ENCODE data around the gene SPCS1.
A peak's percentile ranks its signal among the peaks of the same experiment; 100 is the strongest.
"Not testable (repeated sequence)": the region's sequence is repeated elsewhere in the genome, so short reads cannot be mapped to it uniquely, and the experiment has no call there.

SPCS1 gene

GRCh38 chr3:52705688-52706686 is at the start of gene SPCS1, which contains the start of gene GLT8D1:
Gene SPCS1, plus strand, starts transcription at chr3:52706106. Its CDS starts 141 bp downstream, at chr3:52706247.
Gene GLT8D1, minus strand, starts transcription at chr3:52705791. Its CDS starts 5,331 bp downstream, at chr3:52700460.
- peak; percentile 91 for DNase-seq

GRCh38 chr3:52660046-52660445 is 45.9 kb upstream of the SPCS1 start:
- DNase-seq, result no peak

GRCh38 chr3:52663098-52663497 is 42.8 kb upstream of the SPCS1 start:
- no peak for DNase-seq

- DNase-seq, result peak; percentile 37
Measured at GRCh38 chr3:52670621-52671521, 35.0 kb upstream of the SPCS1 start.

GRCh38 chr3:52671676-52672075 is 34.2 kb upstream of the SPCS1 start:
- DNase-seq, result no peak

- DNase-seq, result not testable (repeated sequence)
Measured at GRCh38 chr3:52676201-52676600, 29.7 kb upstream of the SPCS1 start.

- no peak for DNase-seq
Measured at GRCh38 chr3:52678265-52679198, 27.4 kb upstream of the SPCS1 start.

- DNase-seq, result no peak
Measured at GRCh38 chr3:52679199-52679538, 26.7 kb upstream of the SPCS1 start.

GRCh38 chr3:52679811-52680210 is 26.1 kb upstream of the SPCS1 start:
- DNase-seq, result no peak

GRCh38 chr3:52681596-52681995 is 24.3 kb upstream of the SPCS1 start:
- no peak for DNase-seq

GRCh38 chr3:52682016-52682415 is 23.9 kb upstream of the SPCS1 start:
- DNase-seq, result no peak

- no peak for DNase-seq
Measured at GRCh38 chr3:52683611-52684010, 22.3 kb upstream of the SPCS1 start.

GRCh38 chr3:52684184-52684583 is 21.7 kb upstream of the SPCS1 start:
- DNase-seq, result no peak

GRCh38 chr3:52685285-52685708 is 20.6 kb upstream of the SPCS1 start:
- no peak for DNase-seq

- DNase-seq, result peak; percentile 96
Measured at GRCh38 chr3:52685709-52686691, 19.9 kb upstream of the SPCS1 start, which contains the start of the genes GNL3 and PBRM1. Gene GNL3, plus strand, starts transcription at chr3:52686032. Its CDS starts 61 bp downstream, at chr3:52686093. Gene PBRM1, minus strand, starts transcription at chr3:52685913.

GRCh38 chr3:52688266-52688665 is 17.6 kb upstream of the SPCS1 start:
- DNase-seq, result no peak

GRCh38 chr3:52689151-52689550 is 16.8 kb upstream of the SPCS1 start:
- DNase-seq, result no peak

- no peak for DNase-seq
Measured at GRCh38 chr3:52690560-52690959, 15.3 kb upstream of the SPCS1 start.

- no peak for DNase-seq
Measured at GRCh38 chr3:52693071-52693470, 12.8 kb upstream of the SPCS1 start.

- no peak for DNase-seq
Measured at GRCh38 chr3:52694528-52695189, 11.2 kb upstream of the SPCS1 start.
